OCI-LY1 (cell line): Measurements from ENCODE around the gene RPH3AL.

Source experiments
- H2AFZ ChIP-seq: fragments of 200-600 bp; sonication (generic), shearing (Covaris generic); 2 replicates; pipeline ENCODE4 v1.6.0; 2014; ENCODE audit warnings: antibody characterized with exemption, mild to moderate bottlenecking, low read length
- H3F3A ChIP-seq: fragments of 200-600 bp; sonication (generic), shearing (Covaris generic); 2 replicates; pipeline ENCODE4 v1.6.0; 2014; ENCODE audit warnings: mild to moderate bottlenecking, antibody characterized with exemption, low read length, moderate library complexity; ENCODE audit not compliant: insufficient read depth
- H3K27ac ChIP-seq: fragments of 200-600 bp; sonication (generic); 2 replicates; pipeline ENCODE4 v1.5.1; 2014; ENCODE audit warnings: low read length, mixed run types, mild to moderate bottlenecking, low read depth; ENCODE audit not compliant: poor library complexity, severe bottlenecking
- H3K27me3 ChIP-seq: fragments of 200-600 bp; sonication (generic); 2 replicates; pipeline ENCODE4 v1.6.0; 2014; ENCODE audit warnings: antibody characterized with exemption, mild to moderate bottlenecking, low read length, moderate library complexity; ENCODE audit not compliant: insufficient read depth
- H3K36me3 ChIP-seq: fragments of 200-600 bp; sonication (generic); 2 replicates; pipeline ENCODE4 v1.6.1; 2014; ENCODE audit warnings: mild to moderate bottlenecking, antibody characterized with exemption, low read length, moderate library complexity, mixed read lengths; ENCODE audit not compliant: insufficient read depth
- H3K4me1 ChIP-seq: fragments of 200-600 bp; sonication (generic); 2 replicates; pipeline ENCODE4 v1.5.1; 2014; ENCODE audit warnings: mild to moderate bottlenecking, low read length, moderate library complexity; ENCODE audit not compliant: insufficient read depth, severe bottlenecking
- H3K4me2 ChIP-seq: fragments of 200-600 bp; sonication (generic), shearing (Covaris generic); 2 replicates; pipeline ENCODE4 v1.6.1; 2014; ENCODE audit warnings: low read length
- H3K4me3 ChIP-seq: fragments of 200-600 bp; sonication (generic); 2 replicates; pipeline ENCODE4 v1.5.1; 2014; ENCODE audit warnings: low read length, low read depth, mild to moderate bottlenecking, mixed read lengths; ENCODE audit not compliant: poor library complexity, severe bottlenecking
- H3K79me2 ChIP-seq: fragments of 200-600 bp; shearing (Covaris generic); 2 replicates; pipeline ENCODE4 v1.6.1; 2016; ENCODE audit warnings: mixed run types, low read length, mixed read lengths; ENCODE audit not compliant: insufficient read depth
- H3K9ac ChIP-seq: fragments of 200-600 bp; sonication (generic), shearing (Covaris generic); 2 replicates; pipeline ENCODE4 v1.6.1; 2014; ENCODE audit warnings: mild to moderate bottlenecking, low read length, mixed read lengths
- H3K9me2 ChIP-seq: fragments of 200-600 bp; sonication (generic), shearing (Covaris generic); 2 replicates; pipeline ENCODE4 v1.6.1; 2014; ENCODE audit warnings: low read depth, mild to moderate bottlenecking, low read length, mixed read lengths
- H3K9me3 ChIP-seq: fragments of 200-600 bp; shearing (Covaris generic); 2 replicates; pipeline ENCODE4 v1.6.1; 2014; ENCODE audit warnings: low read length, mixed read lengths
- H4K20me1 ChIP-seq: fragments of 200-600 bp; sonication (generic), shearing (Covaris generic); 2 replicates; pipeline ENCODE4 v1.6.0; 2016; ENCODE audit warnings: mild to moderate bottlenecking, low read length; ENCODE audit not compliant: insufficient read depth
- EZH2 ChIP-seq: fragments of 200-600 bp; sonication (generic), shearing (Covaris generic); IDR thresholded peaks from 2 replicates; pipeline ENCODE4 v1.8.0; 2017; ENCODE audit warnings: borderline replicate concordance, mixed run types, mild to moderate bottlenecking, antibody characterized with exemption, low read length, moderate library complexity, mixed read lengths
- TF ChIP-seq, protein P1 (sequence below): fragments of 200-600 bp; sonication (generic), shearing (Covaris generic); IDR thresholded peaks from 2 replicates; pipeline ENCODE4 v1.5.1; 2017; ENCODE audit warnings: mild to moderate bottlenecking, antibody characterized with exemption, low read length, moderate library complexity, mixed read lengths

The RPH3AL gene

DNA sequence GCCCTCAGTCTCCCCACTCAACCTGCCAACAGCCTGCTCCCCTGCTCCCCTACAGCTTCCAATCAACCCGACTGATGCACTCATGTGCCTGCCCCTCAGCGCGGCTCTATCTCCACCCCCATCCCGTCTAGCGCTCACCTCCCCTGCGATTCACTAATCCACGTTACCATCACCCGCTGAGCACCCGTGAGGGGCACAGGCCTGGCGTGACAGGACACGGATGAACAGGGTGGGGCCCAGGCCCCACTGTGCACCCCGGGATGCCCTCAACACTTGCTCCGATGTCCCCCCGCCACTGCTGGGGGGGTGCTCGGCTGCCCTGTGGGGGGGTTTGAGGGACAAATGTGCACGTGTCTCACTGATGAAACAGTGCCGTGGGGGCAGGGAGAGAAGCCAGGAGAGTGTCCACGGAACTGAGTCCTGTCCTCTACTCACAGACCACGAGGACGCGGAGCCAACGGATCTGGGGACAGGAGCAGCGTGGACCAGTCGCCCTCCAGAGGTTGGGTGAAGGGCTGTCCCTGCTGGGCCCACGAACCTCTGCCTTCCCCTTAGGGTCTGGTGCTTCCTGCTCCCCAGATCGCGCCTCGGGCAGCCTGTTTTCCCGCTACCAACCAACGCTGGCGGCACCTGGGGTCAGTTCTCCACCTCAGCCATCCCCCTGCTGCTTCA lies 66.7 kb downstream of the RPH3AL start:
- no peaks in the 10 kb centered on the region for H3K79me2 ChIP-seq
- no peaks in the 10 kb centered on the region for H3K9me2 ChIP-seq
- H3K9me3 ChIP-seq, result no peaks in the 10 kb centered on the region
- TF ChIP-seq EZH2, result no peak
- TF ChIP-seq, protein P1, sequence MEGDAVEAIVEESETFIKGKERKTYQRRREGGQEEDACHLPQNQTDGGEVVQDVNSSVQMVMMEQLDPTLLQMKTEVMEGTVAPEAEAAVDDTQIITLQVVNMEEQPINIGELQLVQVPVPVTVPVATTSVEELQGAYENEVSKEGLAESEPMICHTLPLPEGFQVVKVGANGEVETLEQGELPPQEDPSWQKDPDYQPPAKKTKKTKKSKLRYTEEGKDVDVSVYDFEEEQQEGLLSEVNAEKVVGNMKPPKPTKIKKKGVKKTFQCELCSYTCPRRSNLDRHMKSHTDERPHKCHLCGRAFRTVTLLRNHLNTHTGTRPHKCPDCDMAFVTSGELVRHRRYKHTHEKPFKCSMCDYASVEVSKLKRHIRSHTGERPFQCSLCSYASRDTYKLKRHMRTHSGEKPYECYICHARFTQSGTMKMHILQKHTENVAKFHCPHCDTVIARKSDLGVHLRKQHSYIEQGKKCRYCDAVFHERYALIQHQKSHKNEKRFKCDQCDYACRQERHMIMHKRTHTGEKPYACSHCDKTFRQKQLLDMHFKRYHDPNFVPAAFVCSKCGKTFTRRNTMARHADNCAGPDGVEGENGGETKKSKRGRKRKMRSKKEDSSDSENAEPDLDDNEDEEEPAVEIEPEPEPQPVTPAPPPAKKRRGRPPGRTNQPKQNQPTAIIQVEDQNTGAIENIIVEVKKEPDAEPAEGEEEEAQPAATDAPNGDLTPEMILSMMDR, result no peak
- no peak overlapping the region for H2AFZ ChIP-seq
- H3K4me2 ChIP-seq, result no peak overlapping the region
- no peaks in the 10 kb centered on the region for H4K20me1 ChIP-seq
- H3K36me3 ChIP-seq, result no peaks in the 10 kb centered on the region
- no peaks in the 10 kb centered on the region for H3K4me1 ChIP-seq
- H3K9ac ChIP-seq, result no peak overlapping the region
- no peak overlapping the region for H3K27ac ChIP-seq
- H3K27me3 ChIP-seq, result no peaks in the 10 kb centered on the region; the same call in 1 of the 2 replicates
- no peak overlapping the region for H3K4me3 ChIP-seq
- no peaks in the 10 kb centered on the region for H3F3A ChIP-seq

DNA sequence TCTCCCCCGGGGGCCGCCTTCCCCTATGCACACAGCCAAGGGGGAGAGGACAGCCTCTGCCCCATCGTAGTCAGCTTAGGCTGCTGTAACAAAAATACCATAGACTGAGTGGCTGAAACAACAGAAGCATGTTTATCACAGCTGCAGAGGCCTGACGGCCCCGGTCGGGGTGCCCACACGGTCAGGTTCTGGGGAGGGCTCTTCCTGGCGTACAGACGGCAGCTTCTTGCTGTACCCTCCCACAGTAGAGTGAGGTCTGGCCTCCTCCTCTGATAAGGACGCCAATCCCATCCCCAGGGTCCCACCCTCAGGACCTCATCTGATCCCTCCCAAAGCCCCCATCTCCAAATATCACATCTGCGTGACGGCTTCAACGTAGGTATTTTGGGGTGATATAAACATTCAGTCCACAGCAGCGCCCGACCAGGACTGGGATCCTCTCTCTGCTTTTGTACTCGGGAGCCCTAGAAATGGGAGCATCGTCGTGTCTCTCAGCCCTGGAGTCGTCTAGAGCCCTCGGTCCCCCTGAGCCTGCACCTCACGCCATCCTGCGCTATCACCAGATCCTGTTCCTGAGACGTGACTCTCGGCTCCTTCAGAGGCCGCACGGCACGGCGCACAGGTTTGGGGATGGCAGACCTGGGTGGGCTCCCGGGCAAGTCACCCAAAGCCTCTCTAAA lies 67.8 kb downstream of the RPH3AL start:
- H2AFZ ChIP-seq, result no peak overlapping the region
- TF ChIP-seq EZH2, result no peak
- TF ChIP-seq, protein P1, result no peak
- no peaks in the 10 kb centered on the region for H4K20me1 ChIP-seq
- H3K27ac ChIP-seq, result no peak overlapping the region
- no peaks in the 10 kb centered on the region for H3K9me2 ChIP-seq
- no peak overlapping the region for H3K4me2 ChIP-seq
- H3K27me3 ChIP-seq, result no peaks in the 10 kb centered on the region; the same call in 1 of the 2 replicates
- no peaks in the 10 kb centered on the region for H3K4me1 ChIP-seq
- no peak overlapping the region for H3K4me3 ChIP-seq
- no peaks in the 10 kb centered on the region for H3K9me3 ChIP-seq
- no peak overlapping the region for H3K9ac ChIP-seq
- H3K36me3 ChIP-seq, result no peaks in the 10 kb centered on the region
- H3F3A ChIP-seq, result no peaks in the 10 kb centered on the region
- H3K79me2 ChIP-seq, result no peaks in the 10 kb centered on the region

DNA sequence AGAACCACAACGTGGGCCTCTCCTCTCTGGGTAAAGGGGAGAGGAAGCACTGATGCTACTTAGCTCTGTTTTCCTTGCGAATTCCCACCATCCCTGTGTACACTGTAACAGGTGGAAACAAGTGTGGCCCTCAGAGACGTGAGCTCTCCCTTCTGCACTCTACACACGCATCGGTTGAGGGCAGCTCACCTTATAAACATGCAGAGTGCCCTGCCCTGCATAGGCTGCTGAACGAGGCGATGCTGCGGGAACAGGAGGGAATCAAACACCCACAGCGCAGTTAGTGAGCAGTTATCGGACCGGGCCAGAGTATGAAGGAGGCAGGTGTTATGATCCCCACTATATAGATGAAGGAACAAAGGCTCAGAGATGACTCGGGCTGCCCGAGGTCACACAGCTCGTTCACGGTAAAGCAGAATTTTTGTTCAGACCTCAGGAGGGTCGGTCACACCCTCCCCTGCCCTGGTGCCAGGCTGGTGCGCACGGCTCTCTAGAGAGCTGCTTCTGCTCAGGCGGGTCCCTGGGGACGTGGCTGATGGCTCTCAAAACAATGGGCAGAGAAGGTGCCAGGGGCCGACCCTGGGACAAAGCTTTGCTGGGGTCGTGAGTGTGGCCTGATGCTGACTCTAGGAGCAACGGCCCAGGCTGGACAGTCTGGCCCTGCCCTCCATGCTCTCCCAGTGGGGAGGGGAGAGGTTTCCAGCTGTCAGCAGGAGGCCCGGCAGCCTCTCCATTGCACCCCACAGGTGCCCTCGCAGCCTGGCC lies 68.5 kb downstream of the RPH3AL start:
- no peak overlapping the region for H2AFZ ChIP-seq
- no peaks in the 10 kb centered on the region for H3F3A ChIP-seq
- no peaks in the 10 kb centered on the region for H3K36me3 ChIP-seq
- no peak overlapping the region for H3K4me3 ChIP-seq
- no peak overlapping the region for H3K9ac ChIP-seq
- H3K9me2 ChIP-seq, result no peaks in the 10 kb centered on the region
- H3K27ac ChIP-seq, result no peak overlapping the region
- H3K27me3 ChIP-seq, result peaks cover 7% of the 10 kb centered on the region; the same call in 1 of the 2 replicates
- no peaks in the 10 kb centered on the region for H3K4me1 ChIP-seq
- no peak overlapping the region for H3K4me2 ChIP-seq
- no peaks in the 10 kb centered on the region for H3K79me2 ChIP-seq
- no peaks in the 10 kb centered on the region for H3K9me3 ChIP-seq
- H4K20me1 ChIP-seq, result no peaks in the 10 kb centered on the region
- no peak for TF ChIP-seq EZH2
- TF ChIP-seq, protein P1, result no peak
